ENCODE measurements around the gene KCNK1. TPM values are rescaled to one million over a fixed set of nuclear protein-coding genes. Genes with fewer than 3 reads are reported as not detected.

The KCNK1 gene
- total RNA-seq, 1 experiment from 2014 or later = 39.2 TPM

- TF ChIP-seq, protein P1, sequence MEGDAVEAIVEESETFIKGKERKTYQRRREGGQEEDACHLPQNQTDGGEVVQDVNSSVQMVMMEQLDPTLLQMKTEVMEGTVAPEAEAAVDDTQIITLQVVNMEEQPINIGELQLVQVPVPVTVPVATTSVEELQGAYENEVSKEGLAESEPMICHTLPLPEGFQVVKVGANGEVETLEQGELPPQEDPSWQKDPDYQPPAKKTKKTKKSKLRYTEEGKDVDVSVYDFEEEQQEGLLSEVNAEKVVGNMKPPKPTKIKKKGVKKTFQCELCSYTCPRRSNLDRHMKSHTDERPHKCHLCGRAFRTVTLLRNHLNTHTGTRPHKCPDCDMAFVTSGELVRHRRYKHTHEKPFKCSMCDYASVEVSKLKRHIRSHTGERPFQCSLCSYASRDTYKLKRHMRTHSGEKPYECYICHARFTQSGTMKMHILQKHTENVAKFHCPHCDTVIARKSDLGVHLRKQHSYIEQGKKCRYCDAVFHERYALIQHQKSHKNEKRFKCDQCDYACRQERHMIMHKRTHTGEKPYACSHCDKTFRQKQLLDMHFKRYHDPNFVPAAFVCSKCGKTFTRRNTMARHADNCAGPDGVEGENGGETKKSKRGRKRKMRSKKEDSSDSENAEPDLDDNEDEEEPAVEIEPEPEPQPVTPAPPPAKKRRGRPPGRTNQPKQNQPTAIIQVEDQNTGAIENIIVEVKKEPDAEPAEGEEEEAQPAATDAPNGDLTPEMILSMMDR (IDR thresholded peaks at IDR 0.05; ENCODE audit: unreplicated experiment) = no peak
- Mint-ChIP-seq H3K9me3 (ENCODE audit: low read depth, unreplicated experiment) (peaks cover 3% of the 10 kb centered on the region), H3K4me1 (ENCODE audit: low read depth, unreplicated experiment) (no peaks in the 10 kb centered on the region), H3K27me3 (ENCODE audit: unreplicated experiment) (no peaks in the 10 kb centered on the region), H3K27ac (ENCODE audit: unreplicated experiment) (no peak overlapping the region), H3K4me3 (ENCODE audit: low read depth, unreplicated experiment) (no peak overlapping the region), H3K36me3 (ENCODE audit: insufficient read depth, unreplicated experiment) (no peaks in the 10 kb centered on the region)
- no peak for DNase-seq
- BruUV-seq (replicated peaks) = no TSS peak
- CTCF ChIA-PET = no interaction called here
- intact Hi-C loops (cut with micrococcal nuclease; ENCODE audit: unreplicated experiment) = no loop called here
These were observed 14.3 kb upstream of the KCNK1 start for GRCh38 chr1:233599542-233600073.

DNA sequence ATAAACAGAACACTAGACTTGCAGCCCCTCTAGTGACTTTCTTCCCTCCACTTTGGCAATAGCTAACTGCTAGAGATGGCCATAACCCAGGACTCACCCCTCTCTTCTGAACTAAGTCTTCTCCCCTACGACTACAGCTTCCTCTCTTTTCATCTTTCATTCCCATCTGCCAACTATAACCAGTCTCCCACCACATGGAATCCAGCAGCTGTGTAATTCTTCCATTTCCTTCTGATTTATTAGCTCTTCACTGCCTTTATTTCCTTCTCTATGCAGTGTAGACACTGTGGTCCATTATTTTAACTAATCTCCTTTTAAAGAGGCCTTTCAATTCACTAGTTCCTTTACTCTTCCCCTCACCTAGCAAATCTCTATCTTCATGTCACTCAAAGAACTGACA is 13.4 kb upstream of the KCNK1 start:
- DNase-seq = no peak
- CTCF ChIA-PET = no interaction called here
- no TSS peak for BruUV-seq (replicated peaks)

DNA sequence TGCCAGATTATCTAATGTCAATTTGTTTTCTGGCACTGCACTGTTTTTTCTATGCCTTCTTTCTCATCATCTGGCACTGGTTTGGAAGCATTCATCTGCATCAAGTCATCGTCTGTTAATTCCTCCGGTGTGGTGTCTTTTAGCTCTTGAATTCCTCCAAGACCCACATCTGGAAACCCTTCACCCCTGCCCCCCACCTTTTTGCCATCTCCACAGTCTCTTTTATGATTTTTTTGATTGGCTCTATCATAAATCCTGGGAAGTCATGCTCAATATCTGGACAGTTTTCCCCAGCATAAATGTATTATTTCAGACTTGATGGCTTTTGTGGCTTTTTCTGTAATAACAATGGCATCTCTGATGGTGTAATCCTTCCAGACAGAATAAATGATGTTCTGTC is 10.4 kb upstream of the KCNK1 start:
- Mint-ChIP-seq H3K9me3 (ENCODE audit: low read depth, unreplicated experiment) (peaks cover 4% of the 10 kb centered on the region), H3K4me1 (ENCODE audit: low read depth, unreplicated experiment) (peaks cover 8% of the 10 kb centered on the region), H3K36me3 (ENCODE audit: insufficient read depth, unreplicated experiment) (no peaks in the 10 kb centered on the region), H3K27me3 (ENCODE audit: unreplicated experiment) (no peaks in the 10 kb centered on the region), H3K27ac (ENCODE audit: unreplicated experiment) (no peak overlapping the region), H3K4me3 (ENCODE audit: low read depth, unreplicated experiment) (no peak overlapping the region)
- intact Hi-C loops (cut with micrococcal nuclease; ENCODE audit: unreplicated experiment) = no loop called here
- no TSS peak for BruUV-seq (replicated peaks)
- CTCF ChIA-PET = interaction anchor here (0.7 kb wide), 1 partner anchor 298 kb away, joined by 3 read pairs; no protein-coding TSS in a partner anchor
- no peak for DNase-seq
- TF ChIP-seq, protein P1 (IDR thresholded peaks at IDR 0.05; ENCODE audit: unreplicated experiment) = no peak

More for the DNA sequence above, 13.4 kb upstream of the KCNK1 start:
- no peaks in the 10 kb centered on the region for H3K36me3 Mint-ChIP-seq (ENCODE audit: insufficient read depth, unreplicated experiment)
- peaks cover 4% of the 10 kb centered on the region for H3K9me3 Mint-ChIP-seq (ENCODE audit: low read depth, unreplicated experiment)
- H3K27me3 Mint-ChIP-seq (ENCODE audit: unreplicated experiment) = no peaks in the 10 kb centered on the region
- intact Hi-C loops (cut with micrococcal nuclease; ENCODE audit: unreplicated experiment) = no loop called here
- H3K27ac Mint-ChIP-seq (ENCODE audit: unreplicated experiment) = no peak overlapping the region
- no peak overlapping the region for H3K4me3 Mint-ChIP-seq (ENCODE audit: low read depth, unreplicated experiment)
- TF ChIP-seq, protein P1 (IDR thresholded peaks at IDR 0.05; ENCODE audit: unreplicated experiment) = no peak
- H3K4me1 Mint-ChIP-seq (ENCODE audit: low read depth, unreplicated experiment) = no peaks in the 10 kb centered on the region

DNA sequence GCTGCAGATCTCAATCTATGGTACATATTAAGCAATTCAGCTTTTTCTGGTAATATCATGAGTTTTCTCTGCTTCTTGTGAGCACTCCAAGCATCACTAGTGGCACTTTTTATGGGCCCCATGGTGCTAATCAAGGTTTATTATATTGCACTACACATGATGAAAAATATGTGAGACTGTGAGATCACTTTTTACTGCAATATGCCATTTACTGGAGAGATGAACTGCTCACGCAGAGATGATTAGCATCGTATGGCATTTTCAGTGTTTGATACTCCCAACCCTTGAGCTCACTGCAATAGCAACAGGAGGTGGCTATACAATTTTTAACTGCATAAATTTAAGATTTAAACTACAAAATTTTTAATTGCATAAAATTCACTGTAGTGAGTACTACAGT is 8.7 kb upstream of the KCNK1 start:
- Mint-ChIP-seq H3K36me3 (ENCODE audit: insufficient read depth, unreplicated experiment) (no peaks in the 10 kb centered on the region), H3K4me3 (ENCODE audit: low read depth, unreplicated experiment) (no peak overlapping the region), H3K27me3 (ENCODE audit: unreplicated experiment) (no peaks in the 10 kb centered on the region), H3K4me1 (ENCODE audit: low read depth, unreplicated experiment) (peaks cover 8% of the 10 kb centered on the region), H3K9me3 (ENCODE audit: low read depth, unreplicated experiment) (peaks cover 7% of the 10 kb centered on the region), H3K27ac (ENCODE audit: unreplicated experiment) (no peak overlapping the region)
- CTCF ChIA-PET = no interaction called here
- no TSS peak for BruUV-seq (replicated peaks)
- TF ChIP-seq, protein P1 (IDR thresholded peaks at IDR 0.05; ENCODE audit: unreplicated experiment) = no peak
- intact Hi-C loops (cut with micrococcal nuclease; ENCODE audit: unreplicated experiment) = no loop called here
- no peak for DNase-seq
